IMR-90 (cell line): Measurements from ENCODE around the gene FRYL. TPM values are rescaled to one million over a fixed set of nuclear protein-coding genes. Genes with fewer than 3 reads are reported as not detected.

Experiments used
- ATAC-seq: fragments of 200-7000 bp; cut with Tn5 transposase; 2 replicates; pipeline ENCODE4 v1.9.1; 2020; ENCODE audit warnings: low read depth, mild to moderate bottlenecking, moderate library complexity
- BruUV-seq: library from RNA; stranded (reverse); fragments of 400-500 nt; replicated peaks from 2 replicates; lab custom pipeline; 2021; lab: Mats Ljungman, UMichigan
- CTCF ChIA-PET: fragments of 300-600 bp; formaldehyde crosslinking; extraction: SDS; loops from one replicate; lab custom pipeline; 2021; ENCODE audit warnings: antibody characterized with exemption; lab: Yijun Ruan, JAX
- POLR2A ChIA-PET: fragments of 300-600 bp; sonication (Branson Sonifier 250); formaldehyde crosslinking; loops from one replicate; lab custom pipeline; 2022; ENCODE audit warnings: antibody characterized with exemption; ENCODE audit not compliant: unreplicated experiment; lab: Charles Lee
- DNase-seq: peaks from one replicate; pipeline ENCODE4 v3.0.0; 2013
- H2AFZ ChIP-seq: replicated peaks from 2 replicates; pipeline ENCODE3; 2013; ENCODE audit warnings: low read length, mild to moderate bottlenecking; ENCODE audit not compliant: poor library complexity
- H2AK5ac ChIP-seq: 2 replicates; pipeline ENCODE4 v1.6.1; 2013; ENCODE audit warnings: low read depth, low read length, inconsistent platforms
- H2AK9ac ChIP-seq: replicated peaks from 2 replicates; pipeline ENCODE3; 2013; ENCODE audit warnings: mild to moderate bottlenecking, low read depth, low read length, moderate library complexity; ENCODE audit not compliant: poor library complexity
- H2BK120ac ChIP-seq: 2 replicates; pipeline ENCODE4 v1.6.1; 2013; ENCODE audit warnings: low read depth, low read length, inconsistent platforms
- H2BK15ac ChIP-seq: 3 replicates; pipeline ENCODE4 v1.6.1; 2013; ENCODE audit warnings: low read depth, low read length, inconsistent platforms
- H2BK20ac ChIP-seq: 2 replicates; pipeline ENCODE4 v1.6.1; 2013; ENCODE audit warnings: low read depth, mild to moderate bottlenecking, inconsistent platforms, low read length, moderate library complexity
- H2BK5ac ChIP-seq: 2 replicates; pipeline ENCODE4 v1.6.1; 2013; ENCODE audit warnings: mild to moderate bottlenecking, low read depth, low read length, inconsistent platforms; ENCODE audit not compliant: poor library complexity, severe bottlenecking
- H3K14ac ChIP-seq: replicated peaks from 2 replicates; pipeline ENCODE4 v1.6.1; 2013; ENCODE audit warnings: low read depth, low read length, inconsistent platforms
- H3K18ac ChIP-seq: 2 replicates; pipeline ENCODE4 v1.6.1; 2013; ENCODE audit warnings: low read depth, low read length, control low read depth
- H3K23ac ChIP-seq: 2 replicates; pipeline ENCODE4 v1.6.1; 2013; ENCODE audit warnings: low read depth, low read length, inconsistent platforms
- H3K27ac ChIP-seq: 2 replicates; pipeline ENCODE4 v1.5.1; 2013; ENCODE audit warnings: mild to moderate bottlenecking, control low read depth, low read length; ENCODE audit not compliant: insufficient read depth
- H3K27me3 ChIP-seq: 2 replicates; pipeline ENCODE4 v1.6.1; 2013; ENCODE audit warnings: low read length; ENCODE audit not compliant: control insufficient read depth, insufficient read depth
- H3K36me3 ChIP-seq: 2 replicates; pipeline ENCODE4 v1.6.1; 2013; ENCODE audit warnings: low read length, mixed read lengths; ENCODE audit not compliant: control insufficient read depth, insufficient read depth
- H3K4ac ChIP-seq: 2 replicates; pipeline ENCODE4 v1.6.1; 2013; ENCODE audit warnings: low read depth, low read length, inconsistent platforms
- H3K4me1 ChIP-seq: 2 replicates; pipeline ENCODE4 v1.6.1; 2013; ENCODE audit warnings: low read length, mixed read lengths; ENCODE audit not compliant: control insufficient read depth, insufficient read depth
- H3K4me2 ChIP-seq: 2 replicates; pipeline ENCODE4 v1.6.1; 2013; ENCODE audit warnings: low read depth, mild to moderate bottlenecking, control low read depth, low read length, moderate library complexity
- H3K4me3 ChIP-seq: 2 replicates; pipeline ENCODE4 v1.5.1; 2013; ENCODE audit warnings: low read depth, mild to moderate bottlenecking, control low read depth, low read length, moderate library complexity; ENCODE audit not compliant: insufficient read depth
- H3K56ac ChIP-seq: 2 replicates; pipeline ENCODE4 v1.6.1; 2013; ENCODE audit warnings: low read length, inconsistent platforms; ENCODE audit not compliant: insufficient read depth; ENCODE audit errors: extremely low read depth
- H3K79me1 ChIP-seq, 2 experiments: 2 replicates each; pipeline ENCODE4 v1.6.1; 2013; ENCODE audit warnings: low read length in 2 of 2, inconsistent platforms in 1 of 2, low read depth in 1 of 2
- H3K9ac ChIP-seq: 2 replicates; pipeline ENCODE4 v1.6.1; 2013; ENCODE audit warnings: low read depth, low read length, control low read depth
- H3K9me1 ChIP-seq: 2 replicates; pipeline ENCODE4 v1.6.1; 2013; ENCODE audit warnings: low read length, inconsistent platforms; ENCODE audit not compliant: insufficient read depth
- H3K9me3 ChIP-seq: 2 replicates; pipeline ENCODE4 v1.6.1; 2013; ENCODE audit warnings: low read length; ENCODE audit not compliant: control insufficient read depth, insufficient read depth
- H4K20me1 ChIP-seq: 2 replicates; pipeline ENCODE4 v1.6.1; 2013; ENCODE audit warnings: low read length, inconsistent platforms; ENCODE audit not compliant: insufficient read depth
- H4K5ac ChIP-seq: 2 replicates; pipeline ENCODE4 v1.6.1; 2013; ENCODE audit warnings: mild to moderate bottlenecking, low read depth, low read length, control low read depth
- H4K8ac ChIP-seq, 2 experiments: 2 replicates each; pipeline ENCODE4 v1.6.1; 2013; ENCODE audit warnings: low read depth in 2 of 2, low read length in 2 of 2, control low read depth in 1 of 2, inconsistent platforms in 1 of 2
- H4K91ac ChIP-seq: 2 replicates; pipeline ENCODE4 v1.6.1; 2013; ENCODE audit warnings: low read depth, low read length, inconsistent platforms; ENCODE audit not compliant: insufficient read depth
- BHLHE40 ChIP-seq: fragments of 150-350 bp; IDR thresholded peaks from 2 replicates; pipeline ENCODE4 v1.6.1; 2016; ENCODE audit warnings: mild to moderate bottlenecking, low read depth, low read length
- CHD1 ChIP-seq: IDR thresholded peaks from 2 replicates; pipeline ENCODE4 v1.6.1; 2012; ENCODE audit warnings: low read depth, low read length, improper control_type of control experiment
- NFE2L2 ChIP-seq: fragments of 150-350 bp; IDR thresholded peaks from 2 replicates; pipeline ENCODE4 v1.6.1; 2016; ENCODE audit warnings: low read depth, mild to moderate bottlenecking, low read length
- SMC3 ChIP-seq: fragments of 150-350 bp; IDR thresholded peaks from 2 replicates; pipeline ENCODE4 v1.6.1; 2016; ENCODE audit warnings: low read depth, mild to moderate bottlenecking, antibody characterized with exemption, low read length, moderate library complexity
- dilution Hi-C: fragments of 300-500 bp; cut with HindIII; formaldehyde crosslinking; loops from one replicate; pipeline ENCODE4 v1.14.3; 2018; ENCODE audit warnings: low sequenced_read_pairs; ENCODE audit not compliant: unreplicated experiment
- in situ Hi-C: fragments of 300-500 bp; cut with MboI; formaldehyde crosslinking; loops from 3 replicates; pipeline ENCODE4 v1.14.3; 2019; ENCODE audit warnings: low sequenced_read_pairs, inconsistent platforms, mixed read lengths
- intact Hi-C: fragments of 100-400 bp; cut with micrococcal nuclease; formaldehyde crosslinking; loops from 2 replicates; pipeline ENCODE4 v1.10.0; 2022
- polyA plus RNA-seq, 3 experiments: library from polyadenylated mRNA; depleted of rRNA; stranded (reverse); fragments of >200 nt; gene quantifications; 2 replicates each; pipeline ENCODE4 v1.2.3, GENCODE V29; 2012; ENCODE audit warnings: low replicate concordance in 1 of 3
- total RNA-seq: library from RNA; depleted of rRNA; stranded (reverse); fragments of >200 nt; gene quantifications from 2 replicates; pipeline ENCODE4 v1.2.3, GENCODE V29; 2012
- TF ChIP-seq, protein P1 (sequence below): fragments of 150-350 bp; IDR thresholded peaks from 2 replicates; pipeline ENCODE4 v1.6.1; 2016; ENCODE audit warnings: low read depth, mild to moderate bottlenecking, low read length, moderate library complexity, borderline replicate concordance

Gene FRYL
- total and polyA plus RNA-seq, 2 of the 4 experiments (the other 2 are of a cell fraction) = 9.9 to 77.4 TPM

- ATAC-seq = no peak
- DNase-seq = no peak
- Histone ChIP-seq H3K18ac (no peak overlapping the region), H3K23ac (no peak overlapping the region), H2BK120ac (no peak overlapping the region), H4K91ac (no peak overlapping the region), H2BK15ac (no peak overlapping the region), H2AFZ (no peak overlapping the region), H2BK20ac (no peak overlapping the region), H2BK5ac (no peak overlapping the region), H4K5ac (no peak overlapping the region), H4K20me1 (no peaks in the 10 kb centered on the region), H3K4me1 (no peaks in the 10 kb centered on the region), H3K56ac (no peak overlapping the region), H3K4me2 (no peak overlapping the region), H3K9me3 (no peaks in the 10 kb centered on the region), H3K4ac (no peak overlapping the region), H3K36me3 (no peaks in the 10 kb centered on the region), H3K79me1 (no peaks in the 10 kb centered on the region), H3K9ac (no peak overlapping the region), H3K14ac (no peak overlapping the region), H3K9me1 (0 out of 2 replicates have a peak, but pooled peaks cover 3% of the 10 kb centered on the region), H2AK9ac (no peak overlapping the region), H4K8ac (no peak overlapping the region), H3K27ac (no peak overlapping the region), H3K27me3 (no peaks in the 10 kb centered on the region), H3K4me3 (no peak overlapping the region), H2AK5ac (no peak overlapping the region)
- intact Hi-C loops (no loop called here), dilution Hi-C loops (no loop called here), in situ Hi-C loops (no loop called here)
- ChIA-PET CTCF (interaction anchor here (1.3 kb wide), 1 partner anchor 10 kb away, joined by 3 read pairs; no protein-coding TSS in a partner anchor), POLR2A (no interaction called here)
- TF ChIP-seq CHD1 = no peak
- no peak for TF ChIP-seq BHLHE40
- TF ChIP-seq SMC3 = no peak
- TF ChIP-seq, protein P1, sequence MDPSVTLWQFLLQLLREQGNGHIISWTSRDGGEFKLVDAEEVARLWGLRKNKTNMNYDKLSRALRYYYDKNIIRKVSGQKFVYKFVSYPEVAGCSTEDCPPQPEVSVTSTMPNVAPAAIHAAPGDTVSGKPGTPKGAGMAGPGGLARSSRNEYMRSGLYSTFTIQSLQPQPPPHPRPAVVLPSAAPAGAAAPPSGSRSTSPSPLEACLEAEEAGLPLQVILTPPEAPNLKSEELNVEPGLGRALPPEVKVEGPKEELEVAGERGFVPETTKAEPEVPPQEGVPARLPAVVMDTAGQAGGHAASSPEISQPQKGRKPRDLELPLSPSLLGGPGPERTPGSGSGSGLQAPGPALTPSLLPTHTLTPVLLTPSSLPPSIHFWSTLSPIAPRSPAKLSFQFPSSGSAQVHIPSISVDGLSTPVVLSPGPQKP = no peak
- no peak for TF ChIP-seq NFE2L2
- no TSS peak for BruUV-seq
Observed at GRCh38 chr4:48790561-48790960, 10.5 kb upstream of the FRYL start.
